Measurements from ENCODE around the gene KAZN. TPM values are rescaled to one million over a fixed set of nuclear protein-coding genes. Genes with fewer than 3 reads are reported as not detected.

Gene KAZN
- polyA plus RNA-seq, 1 donor (not counting 4 experiments of a cell fraction or from before 2014, with no cell fraction given) = 5.9 TPM

DNA sequence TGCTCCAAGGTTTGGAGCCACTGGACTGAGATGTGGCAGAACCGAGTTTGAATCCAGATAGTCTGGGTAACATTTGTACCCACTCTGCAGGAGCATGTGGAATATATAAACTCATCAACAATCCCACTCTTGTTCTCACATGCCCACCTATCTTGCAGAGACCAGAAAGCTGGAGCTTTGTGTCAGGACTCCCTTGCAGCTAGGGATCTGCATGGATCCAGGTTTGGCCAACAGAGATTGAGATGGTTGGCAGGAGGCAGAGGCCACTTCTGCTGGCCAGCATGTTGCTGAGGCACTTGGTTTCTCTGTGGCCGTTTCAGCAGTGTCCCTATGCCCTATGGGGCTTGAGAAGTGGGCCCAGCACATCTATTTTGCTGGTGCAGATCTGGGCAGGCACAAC is 208.3 kb downstream of the KAZN start:
- TF ChIP-seq, protein P1, sequence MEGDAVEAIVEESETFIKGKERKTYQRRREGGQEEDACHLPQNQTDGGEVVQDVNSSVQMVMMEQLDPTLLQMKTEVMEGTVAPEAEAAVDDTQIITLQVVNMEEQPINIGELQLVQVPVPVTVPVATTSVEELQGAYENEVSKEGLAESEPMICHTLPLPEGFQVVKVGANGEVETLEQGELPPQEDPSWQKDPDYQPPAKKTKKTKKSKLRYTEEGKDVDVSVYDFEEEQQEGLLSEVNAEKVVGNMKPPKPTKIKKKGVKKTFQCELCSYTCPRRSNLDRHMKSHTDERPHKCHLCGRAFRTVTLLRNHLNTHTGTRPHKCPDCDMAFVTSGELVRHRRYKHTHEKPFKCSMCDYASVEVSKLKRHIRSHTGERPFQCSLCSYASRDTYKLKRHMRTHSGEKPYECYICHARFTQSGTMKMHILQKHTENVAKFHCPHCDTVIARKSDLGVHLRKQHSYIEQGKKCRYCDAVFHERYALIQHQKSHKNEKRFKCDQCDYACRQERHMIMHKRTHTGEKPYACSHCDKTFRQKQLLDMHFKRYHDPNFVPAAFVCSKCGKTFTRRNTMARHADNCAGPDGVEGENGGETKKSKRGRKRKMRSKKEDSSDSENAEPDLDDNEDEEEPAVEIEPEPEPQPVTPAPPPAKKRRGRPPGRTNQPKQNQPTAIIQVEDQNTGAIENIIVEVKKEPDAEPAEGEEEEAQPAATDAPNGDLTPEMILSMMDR (optimal IDR thresholded peaks at IDR 0.05 in 1 of 3, IDR thresholded peaks at IDR 0.05 in 1 of 3, conservative IDR thresholded peaks at IDR 0.05 in 1 of 3; ENCODE audit: extremely low read depth in 1 of 3, insufficient read depth in 2 of 3, low read length in 3 of 3) = no peak
- no peak for TF ChIP-seq EZH2 (IDR thresholded peaks at IDR 0.05; ENCODE audit: low read length)
- FAIRE-seq = no peak

DNA sequence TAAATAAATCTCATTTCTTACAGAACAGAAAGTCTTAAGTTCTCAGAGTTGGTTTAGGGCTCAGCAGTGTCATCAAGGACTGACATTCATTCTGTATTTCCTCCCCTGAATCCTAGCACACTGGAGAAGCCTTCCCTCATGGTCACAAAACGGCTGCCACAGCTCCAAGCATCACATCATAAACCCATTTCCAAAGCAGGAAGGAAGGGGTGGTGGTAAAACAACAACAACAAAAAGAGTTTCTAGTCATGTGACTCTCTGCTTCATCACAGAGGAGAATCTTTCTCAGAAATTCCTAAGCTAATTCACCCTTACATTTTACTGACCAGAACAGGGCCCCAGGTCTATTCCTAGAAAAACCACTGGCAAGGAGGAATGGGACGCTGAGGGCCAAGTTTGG is 210.3 kb downstream of the KAZN start:
- Histone ChIP-seq H3K4me3 (ENCODE audit: control insufficient read depth in 2 of 3, extremely low read depth in 1 of 3, insufficient read depth in 2 of 3, low read depth in 1 of 3, low read length in 3 of 3) (no peak overlapping the region), H2AFZ (ENCODE audit: control insufficient read depth, low read length) (no peak overlapping the region), H3K27me3 (ENCODE audit: control insufficient read depth, extremely low read depth, insufficient read depth, low read length) (no peaks in the 10 kb centered on the region), H3K36me3 (ENCODE audit: control insufficient read depth in 2 of 2, extremely low read depth in 1 of 2, insufficient read depth in 2 of 2, low read length in 2 of 2) (no peaks in the 10 kb centered on the region), H3K79me2 (ENCODE audit: control insufficient read depth, insufficient read depth, low read length) (no peaks in the 10 kb centered on the region), H3K4me2 (ENCODE audit: control insufficient read depth, extremely low read depth, insufficient read depth, low read depth, low read length) (no peak overlapping the region), H4K20me1 (ENCODE audit: control insufficient read depth, extremely low read depth, insufficient read depth, low read length) (no peaks in the 10 kb centered on the region), H3K9ac (ENCODE audit: control insufficient read depth, extremely low read depth, insufficient read depth, low read length) (no peak overlapping the region), H3K9me3 (ENCODE audit: control insufficient read depth, low read depth, low read length) (peaks cover 2% of the 10 kb centered on the region), H3K9me1 (ENCODE audit: control insufficient read depth, extremely low read depth, insufficient read depth, low read length) (no peaks in the 10 kb centered on the region), H3K27ac (ENCODE audit: control insufficient read depth, insufficient read depth, low read length) (no peak overlapping the region), H3K4me1 (ENCODE audit: control insufficient read depth, extremely low read depth, insufficient read depth, low read length) (no peaks in the 10 kb centered on the region)
- FAIRE-seq (no peak), DNase-seq (ENCODE audit: low read depth, low spot score) (no peak)
- TF ChIP-seq EZH2 (IDR thresholded peaks at IDR 0.05; ENCODE audit: low read length) = no peak
- TF ChIP-seq, protein P1 (optimal IDR thresholded peaks at IDR 0.05 in 1 of 3, IDR thresholded peaks at IDR 0.05 in 1 of 3, conservative IDR thresholded peaks at IDR 0.05 in 1 of 3; ENCODE audit: extremely low read depth in 1 of 3, insufficient read depth in 2 of 3, low read length in 3 of 3) = no peak
- dilution Hi-C loops (cut with MboI; ENCODE audit: extremely low pct_ligation_motif_present, low sequenced_read_pairs) = no loop called here

More for the DNA sequence above, 208.3 kb downstream of the KAZN start:
- Histone ChIP-seq H3K9ac (ENCODE audit: control insufficient read depth, extremely low read depth, insufficient read depth, low read length) (no peak overlapping the region), H3K9me3 (ENCODE audit: control insufficient read depth, low read depth, low read length) (peaks cover 2% of the 10 kb centered on the region), H3K9me1 (ENCODE audit: control insufficient read depth, extremely low read depth, insufficient read depth, low read length) (no peaks in the 10 kb centered on the region), H3K36me3 (ENCODE audit: control insufficient read depth in 2 of 2, extremely low read depth in 1 of 2, insufficient read depth in 2 of 2, low read length in 2 of 2) (no peaks in the 10 kb centered on the region), H3K4me3 (ENCODE audit: control insufficient read depth in 2 of 3, extremely low read depth in 1 of 3, insufficient read depth in 2 of 3, low read depth in 1 of 3, low read length in 3 of 3) (no peak overlapping the region), H3K4me2 (ENCODE audit: control insufficient read depth, extremely low read depth, insufficient read depth, low read depth, low read length) (no peak overlapping the region), H3K4me1 (ENCODE audit: control insufficient read depth, extremely low read depth, insufficient read depth, low read length) (no peaks in the 10 kb centered on the region), H4K20me1 (ENCODE audit: control insufficient read depth, extremely low read depth, insufficient read depth, low read length) (no peaks in the 10 kb centered on the region), H3K27me3 (ENCODE audit: control insufficient read depth, extremely low read depth, insufficient read depth, low read length) (no peaks in the 10 kb centered on the region), H3K27ac (ENCODE audit: control insufficient read depth, insufficient read depth, low read length) (no peak overlapping the region), H3K79me2 (ENCODE audit: control insufficient read depth, insufficient read depth, low read length) (no peaks in the 10 kb centered on the region), H2AFZ (ENCODE audit: control insufficient read depth, low read length) (no peak overlapping the region)
- DNase-seq (ENCODE audit: low read depth, low spot score) = no peak
- dilution Hi-C loops (cut with MboI; ENCODE audit: extremely low pct_ligation_motif_present, low sequenced_read_pairs) = no loop called here
